MM.1S (cell line): ENCODE data around the gene SLC12A7.

Experiments used
- DNase-seq: peaks from one replicate; pipeline ENCODE4 v3.0.0-alpha.2; 2015
- H2AFZ ChIP-seq: fragments of 300-600 bp; sonication (generic); 2 replicates; pipeline ENCODE4 v1.6.0; 2016; ENCODE audit warnings: antibody characterized with exemption, low read length
- H3F3A ChIP-seq: fragments of 300-600 bp; sonication (generic); 2 replicates; pipeline ENCODE4 v1.6.1; 2016; ENCODE audit warnings: mild to moderate bottlenecking, antibody characterized with exemption, low read length, moderate library complexity, mixed read lengths; ENCODE audit not compliant: insufficient read depth
- H3K27ac ChIP-seq: fragments of 300-600 bp; sonication (generic); 2 replicates; pipeline ENCODE4 v1.5.1; 2016; ENCODE audit warnings: mild to moderate bottlenecking, low read length
- H3K27me3 ChIP-seq: fragments of 300-600 bp; sonication (generic); replicated peaks from 2 replicates; pipeline ENCODE4 v1.6.0; 2016; ENCODE audit warnings: low read length; ENCODE audit not compliant: insufficient read depth
- H3K36me3 ChIP-seq: fragments of 300-600 bp; sonication (generic); replicated peaks from 2 replicates; pipeline ENCODE4 v1.6.1; 2016; ENCODE audit warnings: mild to moderate bottlenecking, low read length, mixed read lengths; ENCODE audit not compliant: insufficient read depth
- H3K4me1 ChIP-seq: fragments of 300-600 bp; sonication (generic); 2 replicates; pipeline ENCODE4 v1.6.1; 2016; ENCODE audit warnings: low read length, mixed read lengths
- H3K4me2 ChIP-seq: fragments of 300-600 bp; sonication (generic); 2 replicates; pipeline ENCODE4 v1.6.0; 2016; ENCODE audit warnings: low read depth, low read length
- H3K4me3 ChIP-seq: fragments of 300-600 bp; sonication (generic); 2 replicates; pipeline ENCODE4 v1.5.1; 2016; ENCODE audit warnings: low read length, mixed read lengths
- H3K79me2 ChIP-seq: fragments of 300-600 bp; sonication (generic); 2 replicates; pipeline ENCODE4 v1.6.1; 2016; ENCODE audit warnings: mixed run types, low read length, mixed read lengths
- H3K9ac ChIP-seq: fragments of 300-600 bp; sonication (generic); 2 replicates; pipeline ENCODE4 v1.6.1; 2016; ENCODE audit warnings: low read length, mixed read lengths
- H3K9me2 ChIP-seq: fragments of 300-600 bp; sonication (generic); replicated peaks from 2 replicates; pipeline ENCODE4 v1.6.1; 2016; ENCODE audit warnings: mild to moderate bottlenecking, low read length, mixed read lengths; ENCODE audit not compliant: insufficient read depth
- H3K9me3 ChIP-seq: fragments of 300-600 bp; sonication (generic); replicated peaks from 2 replicates; pipeline ENCODE4 v1.6.1; 2016; ENCODE audit warnings: mild to moderate bottlenecking, low read length, mixed read lengths; ENCODE audit not compliant: insufficient read depth
- H4K20me1 ChIP-seq: fragments of 300-600 bp; sonication (generic); 2 replicates; pipeline ENCODE4 v1.6.1; 2016; ENCODE audit warnings: mild to moderate bottlenecking, low read length, moderate library complexity, mixed read lengths; ENCODE audit not compliant: insufficient read depth
- CTCF ChIP-seq: fragments of 300-600 bp; sonication (generic); IDR thresholded peaks from 2 replicates; pipeline ENCODE4 v1.5.1; 2016; ENCODE audit warnings: antibody characterized with exemption, low read length, mixed read lengths
- EZH2 ChIP-seq: fragments of 300-600 bp; sonication (generic); optimal IDR thresholded peaks from 2 replicates; pipeline ENCODE3; 2017; ENCODE audit warnings: low read depth, mild to moderate bottlenecking, antibody characterized with exemption, low read length, mixed read lengths
- EZH2phosphoT487 ChIP-seq: fragments of 300-600 bp; sonication (generic); IDR thresholded peaks from 2 replicates; pipeline ENCODE4 v1.6.1; 2018; ENCODE audit warnings: antibody characterized with exemption, low read length

SLC12A7 gene

DNA sequence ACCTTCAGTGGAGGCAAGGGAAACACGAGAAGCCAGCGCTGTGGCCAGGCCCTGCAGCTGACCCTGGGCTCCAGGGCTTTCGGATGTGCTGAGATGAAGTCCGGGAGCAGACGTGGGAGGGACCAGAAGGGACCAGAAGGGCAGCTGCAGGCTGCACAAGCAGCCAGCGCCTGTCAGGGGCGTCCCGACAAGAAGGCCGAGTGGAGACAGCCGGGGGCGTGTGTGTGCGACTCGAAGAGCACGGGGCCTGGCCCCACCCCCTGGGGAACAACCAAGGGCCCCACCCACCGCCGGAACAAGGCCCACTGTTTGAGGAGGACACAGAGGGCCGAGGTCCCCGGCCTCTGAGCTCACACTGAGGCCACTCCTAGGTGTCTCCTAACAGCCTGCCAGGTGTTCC is 31.4 kb downstream of the SLC12A7 start:
- Histone ChIP-seq H3K27me3 (no peaks in the 10 kb centered on the region), H3K9me3 (no peaks in the 10 kb centered on the region), H4K20me1 (no peaks in the 10 kb centered on the region), H3F3A (no peaks in the 10 kb centered on the region), H3K9me2 (no peaks in the 10 kb centered on the region), H3K36me3 (no peaks in the 10 kb centered on the region), H3K4me2 (no peak overlapping the region), H2AFZ (no peak overlapping the region), H3K27ac (no peak overlapping the region), H3K79me2 (no peaks in the 10 kb centered on the region), H3K4me3 (no peak overlapping the region), H3K9ac (no peak overlapping the region), H3K4me1 (no peaks in the 10 kb centered on the region)
- no peak for DNase-seq
- TF ChIP-seq EZH2 (no peak), CTCF (no peak), EZH2phosphoT487 (no peak)

- no peak for TF ChIP-seq EZH2
- TF ChIP-seq CTCF = no peak
- no peak for TF ChIP-seq EZH2phosphoT487
- H3K9ac ChIP-seq = no peak overlapping the region
- H3K79me2 ChIP-seq = no peaks in the 10 kb centered on the region
- H3K4me3 ChIP-seq = no peak overlapping the region
- no peaks in the 10 kb centered on the region for H4K20me1 ChIP-seq
- H3F3A ChIP-seq = no peaks in the 10 kb centered on the region
- no peaks in the 10 kb centered on the region for H3K4me1 ChIP-seq
- no peak overlapping the region for H2AFZ ChIP-seq
- H3K27ac ChIP-seq = no peak overlapping the region
- no peak overlapping the region for H3K4me2 ChIP-seq
- no peaks in the 10 kb centered on the region for H3K9me3 ChIP-seq
- H3K9me2 ChIP-seq = no peaks in the 10 kb centered on the region
- H3K27me3 ChIP-seq = no peaks in the 10 kb centered on the region
- H3K36me3 ChIP-seq = no peaks in the 10 kb centered on the region
- no peak for DNase-seq
Measured at GRCh38 chr5:1079961-1080360, 31.9 kb downstream of the SLC12A7 start.

GRCh38 chr5:1079486-1079885 is 32.4 kb downstream of the SLC12A7 start:
- Histone ChIP-seq H3K4me1 (no peaks in the 10 kb centered on the region), H3K9ac (no peak overlapping the region), H3K27ac (no peak overlapping the region), H3K9me3 (no peaks in the 10 kb centered on the region), H3K36me3 (no peaks in the 10 kb centered on the region), H3K4me3 (no peak overlapping the region), H3K79me2 (no peaks in the 10 kb centered on the region), H3K27me3 (no peaks in the 10 kb centered on the region), H4K20me1 (no peaks in the 10 kb centered on the region), H3K9me2 (no peaks in the 10 kb centered on the region), H3K4me2 (no peak overlapping the region), H2AFZ (no peak overlapping the region), H3F3A (no peaks in the 10 kb centered on the region)
- no peak for TF ChIP-seq EZH2phosphoT487
- TF ChIP-seq CTCF = no peak
- no peak for TF ChIP-seq EZH2
- DNase-seq = no peak

GRCh38 chr5:1078851-1079250 is 33.0 kb downstream of the SLC12A7 start:
- Histone ChIP-seq H3K36me3 (no peaks in the 10 kb centered on the region), H3K9me3 (no peaks in the 10 kb centered on the region), H3K9ac (no peak overlapping the region), H3K4me2 (no peak overlapping the region), H4K20me1 (no peaks in the 10 kb centered on the region), H3K4me3 (no peak overlapping the region), H3F3A (no peaks in the 10 kb centered on the region), H3K79me2 (no peaks in the 10 kb centered on the region), H3K4me1 (no peaks in the 10 kb centered on the region), H3K27me3 (no peaks in the 10 kb centered on the region), H3K27ac (no peak overlapping the region), H2AFZ (no peak overlapping the region), H3K9me2 (no peaks in the 10 kb centered on the region)
- TF ChIP-seq CTCF (no peak), EZH2 (no peak), EZH2phosphoT487 (no peak)
- no peak for DNase-seq
